ENCODE results near the gene ACO2.
"Not testable (repeated sequence)": the region's sequence is repeated elsewhere in the genome, so short reads cannot be mapped to it uniquely, and the experiment has no call there.

The ACO2 gene

DNA sequence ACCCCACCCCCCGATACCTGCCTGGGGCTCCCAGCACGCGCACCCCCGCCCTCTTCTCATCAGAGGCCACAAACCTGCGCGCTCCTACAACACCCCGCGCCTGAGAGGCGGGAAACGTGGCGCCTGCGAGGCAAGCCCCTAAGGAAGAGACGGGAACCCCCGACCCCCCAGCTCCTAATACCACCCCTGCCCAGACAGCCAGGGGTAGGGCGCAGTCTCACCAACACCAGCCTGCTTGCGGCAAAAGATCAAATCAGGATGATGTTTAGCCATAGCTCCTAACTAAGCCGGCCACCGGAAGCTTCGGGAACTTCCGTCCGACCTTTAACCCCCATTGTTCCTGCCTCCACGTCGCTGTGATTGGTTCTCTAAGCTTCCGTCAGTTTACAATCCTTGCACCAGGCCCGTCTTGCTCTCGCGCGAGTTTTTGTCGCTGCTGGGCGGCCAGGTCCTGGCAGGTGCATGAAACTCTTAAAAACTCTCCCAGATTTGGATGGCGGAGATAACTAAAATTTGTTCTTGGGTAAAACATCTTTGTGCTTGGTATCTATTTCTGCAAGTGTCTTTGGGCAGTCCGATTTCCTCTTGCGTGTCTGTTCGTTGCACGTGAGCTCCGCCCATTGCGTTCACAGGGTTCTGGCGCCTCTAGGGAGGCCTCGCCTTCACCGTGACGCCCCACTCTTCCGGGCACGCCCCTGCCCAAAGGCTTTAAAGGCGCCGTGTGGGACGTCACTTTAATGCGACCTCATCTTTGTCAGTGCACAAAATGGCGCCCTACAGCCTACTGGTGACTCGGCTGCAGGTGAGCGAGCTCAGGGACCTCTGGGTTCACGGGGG lies at the start of gene ACO2, which contains the start of gene PHF5A:
Gene ACO2 (plus strand): TSS at position 737 of the 837 bp plus-strand sequence. CDS start 30 bp downstream, at position 767.
Gene PHF5A (minus strand): TSS at position 312 of the 837 bp plus-strand sequence. CDS start 39 bp downstream, at position 273.
- DNase-seq (ENCODE audit: low read depth), result peak; percentile 97

- no peak for DNase-seq (ENCODE audit: low read depth)
These were observed 43.1 kb upstream of the ACO2 start for GRCh38 chr22:41425660-41426365.

GRCh38 chr22:41429232-41429950 lies 39.5 kb upstream of the ACO2 start:
- DNase-seq (ENCODE audit: low read depth), result no peak

DNA sequence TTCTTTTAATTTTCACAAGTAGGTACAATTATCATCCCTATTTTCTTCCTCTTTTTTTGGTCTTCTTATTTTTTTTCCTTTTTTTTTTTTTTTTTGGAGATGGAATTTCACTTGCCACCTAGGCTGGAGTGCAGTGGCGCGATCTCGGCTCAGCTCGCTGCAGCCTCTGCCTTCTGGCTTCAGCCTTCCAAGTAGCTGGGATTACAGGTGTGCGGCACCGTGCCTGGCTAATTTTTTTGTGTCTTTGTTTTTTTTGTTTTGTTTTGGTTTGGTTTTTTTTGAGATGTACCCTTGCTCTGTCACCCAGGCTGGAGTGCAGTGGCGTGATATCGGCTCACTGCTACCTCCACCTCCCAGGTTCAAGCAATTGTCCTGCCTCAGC lies 39.0 kb upstream of the ACO2 start:
- DNase-seq (ENCODE audit: low read depth), result no peak

- DNase-seq (ENCODE audit: low read depth), result no peak
These were observed 37.3 kb upstream of the ACO2 start for GRCh38 chr22:41431656-41432055.

- DNase-seq (ENCODE audit: low read depth), result not testable (repeated sequence)
These were observed 35.4 kb upstream of the ACO2 start for GRCh38 chr22:41433480-41433879.

GRCh38 chr22:41434361-41435003 lies 34.4 kb upstream of the ACO2 start:
- DNase-seq (ENCODE audit: low read depth), result not testable (repeated sequence)

DNA sequence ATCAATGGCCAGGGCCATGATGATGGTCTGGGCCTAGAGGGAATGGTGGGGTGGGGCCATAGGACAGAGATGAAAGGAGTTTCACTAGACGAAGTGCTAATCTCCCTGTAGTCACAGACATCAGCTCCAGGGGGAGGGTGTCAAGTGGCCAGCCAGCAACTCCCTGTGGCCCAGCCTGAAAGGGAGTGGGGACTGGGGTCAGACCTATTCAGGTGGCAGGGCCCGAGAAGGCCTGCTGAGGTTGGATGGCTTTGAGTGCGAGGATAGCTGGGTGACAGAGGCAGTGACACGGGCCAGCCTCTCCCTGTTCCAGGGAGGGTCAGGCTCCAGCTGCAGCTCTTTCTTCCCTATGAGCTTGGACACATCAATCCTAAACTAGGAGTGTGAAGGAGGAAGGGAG lies 33.4 kb upstream of the ACO2 start:
- no peak for DNase-seq (ENCODE audit: low read depth)

DNA sequence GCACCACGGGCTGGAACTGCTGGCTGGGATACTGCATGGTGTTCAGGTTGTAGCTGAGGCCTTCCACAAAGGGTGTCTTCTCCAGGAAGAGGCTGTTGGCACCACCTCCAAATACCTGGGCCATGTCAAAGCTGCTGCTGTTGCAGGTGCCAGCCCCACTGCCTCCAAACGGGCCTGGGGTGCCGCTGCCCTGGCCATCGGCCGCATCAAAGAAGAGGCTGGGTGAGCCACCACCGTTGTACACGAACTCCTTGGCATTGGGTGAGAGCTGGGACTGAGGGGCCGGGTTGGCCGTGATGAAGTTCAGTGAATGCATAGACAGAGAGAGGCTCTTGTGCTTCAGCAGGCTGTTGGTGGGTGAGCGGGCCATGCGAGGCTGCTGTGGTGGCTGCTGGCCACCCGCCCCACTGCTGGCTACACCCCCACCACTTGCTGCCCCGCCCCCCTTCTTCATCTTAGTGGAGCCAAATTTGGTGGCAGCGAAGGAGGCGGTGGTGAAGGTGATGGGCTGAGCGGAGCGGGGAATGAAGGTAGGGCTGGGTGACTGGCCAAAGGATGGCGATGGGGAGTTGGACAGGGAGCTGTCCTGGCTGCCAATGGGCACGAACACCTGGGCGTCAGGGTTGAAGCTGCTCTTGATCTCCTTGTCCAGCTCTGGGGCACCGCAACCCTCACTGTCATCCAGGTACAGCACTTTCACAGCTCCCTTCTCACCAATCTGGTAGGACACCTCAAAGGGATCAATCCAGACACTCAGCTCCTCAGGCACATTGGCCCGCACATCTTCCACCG lies 32.4 kb upstream of the ACO2 start:
- no peak for DNase-seq (ENCODE audit: low read depth)

GRCh38 chr22:41437198-41437597 lies 31.7 kb upstream of the ACO2 start:
- DNase-seq (ENCODE audit: low read depth), result no peak

DNA sequence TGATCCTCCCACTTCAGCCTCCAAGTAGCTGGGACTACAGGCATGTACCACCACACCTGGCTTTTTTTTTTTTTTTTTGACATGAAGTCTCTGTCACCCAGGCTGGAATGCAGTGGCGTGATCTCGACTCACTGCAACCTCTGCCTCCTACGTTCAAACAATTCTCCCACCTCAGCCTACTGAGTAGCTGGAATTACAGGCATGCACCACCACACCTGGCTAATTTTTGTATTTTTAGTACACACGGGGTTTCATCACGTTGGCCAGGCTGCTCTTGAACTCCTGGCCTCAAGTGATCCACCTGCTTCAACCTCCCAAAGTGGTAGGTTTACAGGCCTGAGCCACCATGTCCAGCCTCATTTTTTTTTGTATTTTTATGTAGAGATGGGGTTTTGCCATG lies 28.4 kb upstream of the ACO2 start:
- DNase-seq (ENCODE audit: low read depth), result not testable (repeated sequence)

DNA sequence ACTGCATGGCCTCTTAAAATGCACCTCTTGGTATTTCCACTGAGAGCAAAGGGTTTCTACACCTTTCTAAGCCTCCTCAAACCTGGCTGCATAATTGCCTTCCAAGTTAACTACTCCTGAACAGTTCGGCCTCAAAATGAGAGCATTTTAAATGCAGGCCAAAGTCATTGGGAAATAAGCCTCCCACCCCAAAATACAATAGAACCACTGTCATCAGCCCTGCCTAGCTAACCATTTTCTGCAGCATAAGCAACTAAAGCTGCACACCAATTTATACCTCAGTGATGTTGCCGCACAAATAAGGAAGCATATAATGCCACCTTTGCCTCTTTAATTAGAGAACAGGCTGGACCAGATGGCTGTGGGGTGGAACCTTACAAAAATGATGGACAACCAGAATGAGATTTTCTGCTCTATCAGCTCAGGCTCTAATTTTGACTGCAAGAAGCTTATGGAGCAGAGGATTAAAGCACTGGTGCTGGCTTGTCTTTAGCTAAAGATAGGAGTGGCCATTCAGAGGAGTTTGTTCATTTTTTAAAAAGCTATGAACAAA lies 26.6 kb upstream of the ACO2 start:
- DNase-seq (ENCODE audit: low read depth), result no peak

DNA sequence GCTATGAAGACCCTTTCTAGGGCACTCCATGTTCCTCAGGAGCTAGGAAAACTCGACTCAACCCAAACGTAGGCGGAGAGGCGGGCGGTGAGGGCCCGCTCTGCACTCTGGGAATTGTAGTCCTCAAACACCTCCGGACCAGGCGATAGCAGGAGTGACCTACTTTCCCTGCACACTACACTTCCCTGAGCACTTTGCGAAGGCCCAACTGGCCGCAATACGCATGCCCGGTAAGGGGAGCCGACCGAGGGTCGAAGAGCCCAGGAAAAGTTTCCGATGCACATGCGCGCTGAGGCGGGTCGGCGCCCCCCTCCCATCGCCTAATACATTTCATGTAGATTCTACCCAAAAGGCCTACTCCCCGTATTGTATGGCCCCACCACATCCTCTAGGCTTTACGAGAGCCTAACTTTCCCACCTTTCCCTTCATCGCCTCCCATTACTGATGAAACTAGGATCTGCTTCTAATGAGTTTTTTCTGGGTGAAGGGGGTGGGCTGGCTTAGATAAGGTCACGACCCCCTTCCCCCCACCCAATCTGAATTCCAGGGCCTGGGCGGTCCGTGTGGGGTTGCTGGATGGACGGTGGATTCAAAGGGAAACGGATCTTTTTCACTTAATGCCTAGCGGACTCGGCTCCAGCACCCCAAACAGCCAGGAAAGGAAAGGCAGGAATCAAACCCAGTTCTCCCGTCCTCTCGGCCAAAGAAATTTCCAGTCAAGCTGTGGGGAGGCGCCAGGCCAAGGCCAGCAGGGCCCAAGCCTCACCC lies 24.4 kb upstream of the ACO2 start:
- peak; percentile 78 for DNase-seq (ENCODE audit: low read depth)

- DNase-seq (ENCODE audit: low read depth), result no peak
These were observed 23.5 kb upstream of the ACO2 start for GRCh38 chr22:41445129-41446056.

DNA sequence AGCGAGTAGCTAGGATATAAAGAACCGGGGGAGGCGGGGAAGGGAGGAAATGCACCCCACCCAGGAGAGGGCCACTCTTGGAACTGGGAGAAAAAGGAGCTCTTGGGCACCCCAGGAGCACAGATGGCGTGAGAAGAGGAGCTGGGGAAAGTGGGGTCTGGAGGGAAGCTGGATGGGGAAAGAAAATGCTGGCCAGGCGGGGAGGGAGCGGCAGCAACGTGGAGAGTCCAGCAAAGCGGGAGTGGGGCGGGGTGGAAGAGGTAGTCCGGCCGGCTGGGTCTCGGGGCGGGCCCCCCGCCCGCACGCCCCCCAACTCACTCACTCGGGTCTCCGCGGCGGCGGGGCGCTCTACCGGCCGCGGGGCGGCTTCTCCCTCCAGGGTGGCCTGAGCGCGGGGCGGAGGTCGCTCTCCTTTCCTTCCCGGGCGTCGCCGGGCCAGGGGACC lies 22.8 kb upstream of the ACO2 start:
- no peak for DNase-seq (ENCODE audit: low read depth)

DNA sequence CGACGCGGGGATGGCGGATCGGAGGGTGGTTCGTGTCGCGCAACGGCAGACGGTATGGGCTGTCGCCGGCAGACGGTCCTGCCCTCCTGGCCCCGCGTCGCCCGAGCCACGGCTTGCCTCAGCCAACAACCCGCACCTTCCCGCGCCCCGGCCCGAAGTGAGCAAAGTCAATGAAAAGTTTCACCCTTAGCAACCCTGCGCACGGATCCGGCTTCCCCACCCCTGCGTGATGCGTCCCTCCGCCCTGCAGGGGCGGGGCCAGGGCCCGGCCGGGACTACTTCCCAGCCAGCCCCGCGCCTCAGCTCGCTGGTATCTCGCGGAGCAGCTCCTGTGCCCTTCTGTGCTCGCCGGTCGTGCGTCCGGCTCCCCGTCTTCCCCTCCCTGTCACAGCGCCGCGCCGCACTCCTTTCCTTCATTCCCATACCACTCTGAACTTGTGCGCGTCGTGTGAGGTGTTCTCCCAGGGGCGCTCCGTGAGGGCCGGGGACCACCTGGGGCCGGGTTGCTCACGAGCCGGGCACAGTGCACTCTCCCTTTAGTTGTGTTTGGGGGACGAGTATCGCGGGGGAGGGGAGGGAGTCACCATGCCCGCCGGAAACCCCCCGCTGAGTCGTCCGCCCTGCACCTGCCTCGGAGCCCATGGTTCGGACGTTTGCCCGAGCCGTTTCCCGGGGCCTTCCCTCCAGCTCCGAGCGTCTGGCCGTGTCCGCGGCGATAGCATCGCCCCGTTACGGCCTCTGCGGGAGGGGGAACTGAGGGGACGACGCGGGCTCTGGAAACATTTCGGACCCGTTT lies 22.1 kb upstream of the ACO2 start, which contains the start of gene TOB2:
Gene TOB2 (minus strand): TSS at position 163 of the 796 bp plus-strand sequence. CDS start 9,456 bp downstream, outside the sequence.
- DNase-seq (ENCODE audit: low read depth), result peak; percentile 89

DNA sequence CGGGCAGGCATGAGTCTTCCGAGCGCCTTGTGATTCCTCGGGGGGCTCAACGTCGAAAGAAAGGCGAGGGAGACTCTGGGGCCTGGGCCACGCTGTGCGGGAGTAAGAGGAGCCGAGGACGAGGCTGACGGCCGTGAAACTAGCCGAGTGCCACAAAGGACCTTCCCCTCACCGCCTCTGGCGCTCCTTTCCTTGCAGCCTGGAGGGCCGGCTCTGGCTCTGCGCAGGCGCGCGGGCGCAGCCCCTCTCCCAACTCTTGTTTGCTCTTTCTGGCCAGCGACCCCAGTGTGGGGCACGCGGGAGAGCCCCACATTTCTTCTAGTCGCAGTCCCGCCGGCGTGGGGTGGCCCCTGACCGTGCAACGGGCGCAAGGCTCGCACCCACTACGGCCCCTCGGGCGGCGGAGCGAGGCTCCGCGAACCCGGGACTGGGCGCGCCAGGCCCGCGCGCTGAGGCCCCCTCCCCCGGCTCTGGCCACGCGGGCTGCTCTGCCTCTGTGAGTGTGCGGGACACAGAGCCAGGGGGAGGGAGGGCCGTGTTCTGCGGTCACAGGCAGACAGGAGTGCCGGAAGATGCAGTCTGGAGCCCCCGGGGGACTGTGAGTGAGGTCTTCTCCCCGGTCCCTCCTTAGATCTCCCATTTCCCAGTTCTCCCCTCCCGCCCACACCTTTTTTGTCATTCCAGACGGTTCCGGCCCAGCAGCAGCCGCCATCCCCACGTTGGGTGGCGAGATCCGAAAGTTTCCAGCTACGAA lies 21.3 kb upstream of the ACO2 start:
- DNase-seq (ENCODE audit: low read depth), result peak; percentile 38

Measured in stimulated activated CD8-positive, alpha-beta memory T cell treated with anti-CD3 and anti-CD28 coated beads, Interleukin-4, amount 100 ng/mL, for 24 hours (primary cell).